ENCODE results near the gene LPP. TPM values are rescaled to one million over a fixed set of nuclear protein-coding genes. Genes with fewer than 3 reads are reported as not detected.

LPP gene
- total and polyA plus RNA-seq, 4 donors: 11.1 to 219 (median 66.5) TPM

- H3K27ac ChIP-seq (ENCODE audit: low read depth in 1 of 2, low read length in 1 of 2): no peak overlapping the region
- no peak for TF ChIP-seq CTCF (IDR thresholded peaks at IDR 0.05; ENCODE audit: control extremely low read depth, extremely low read depth)
- no peaks in the 10 kb centered on the region for H3K27me3 ChIP-seq (ENCODE audit: control insufficient read depth in 3 of 3, insufficient read depth in 3 of 3, low read length in 2 of 3)
- H3K4me3 ChIP-seq: no peak overlapping the region
- no peak for DNase-seq
- H3K36me3 ChIP-seq (ENCODE audit: control insufficient read depth in 4 of 4, insufficient read depth in 4 of 4, low read length in 4 of 4): no peaks in the 10 kb centered on the region
- H3K9ac ChIP-seq (ENCODE audit: insufficient read depth in 1 of 2, low read length in 2 of 2): no peak overlapping the region
- peaks cover 0 to 6% (median 0%) of the 10 kb centered on the region in 5 donors for H3K4me1 ChIP-seq (ENCODE audit: control insufficient read depth in 5 of 5, insufficient read depth in 5 of 5, low read length in 5 of 5)
- no peak for ATAC-seq (ENCODE audit: insufficient read depth, low FRiP score)
- H3K9me3 ChIP-seq (ENCODE audit: control insufficient read depth in 4 of 4, insufficient read depth in 3 of 4, low read length in 3 of 4): no peaks in the 10 kb centered on the region
Observed at GRCh38 chr3:188380722-188381121, 226.8 kb downstream of the LPP start.

GRCh38 chr3:188383748-188384147 lies 229.8 kb downstream of the LPP start:
- no peaks in the 10 kb centered on the region for H3K27me3 ChIP-seq (ENCODE audit: control insufficient read depth in 3 of 3, insufficient read depth in 3 of 3, low read length in 2 of 3)
- WGBS, 2 donors: 70 to 84% methylated on average over 3 of the region's 3 CpGs
- no peaks in the 10 kb centered on the region for H3K36me3 ChIP-seq (ENCODE audit: control insufficient read depth in 4 of 4, insufficient read depth in 4 of 4, low read length in 4 of 4)
- DNase-seq (peak in 1 of 3 donors; percentile 69), ATAC-seq (ENCODE audit: insufficient read depth, low FRiP score) (no peak)
- H3K4me1 ChIP-seq (ENCODE audit: control insufficient read depth in 5 of 5, insufficient read depth in 5 of 5, low read length in 5 of 5): peaks cover 0 to 9% (median 2%) of the 10 kb centered on the region in 5 donors
- H3K4me3 ChIP-seq: no peak overlapping the region
- no peak overlapping the region for H3K27ac ChIP-seq (ENCODE audit: low read depth in 1 of 2, low read length in 1 of 2)
- H3K9ac ChIP-seq (ENCODE audit: insufficient read depth in 1 of 2, low read length in 2 of 2): no peak overlapping the region
- TF ChIP-seq CTCF (IDR thresholded peaks at IDR 0.05; ENCODE audit: control extremely low read depth, extremely low read depth): no peak
- no peaks in the 10 kb centered on the region for H3K9me3 ChIP-seq (ENCODE audit: control insufficient read depth in 4 of 4, insufficient read depth in 3 of 4, low read length in 3 of 4)

- H3K9ac ChIP-seq (ENCODE audit: insufficient read depth in 1 of 2, low read length in 2 of 2): no peak overlapping the region
Observed at GRCh38 chr3:188385295-188385694, 231.3 kb downstream of the LPP start.

More at GRCh38 chr3:188385295-188385694, 231.3 kb downstream of the LPP start:
- DNase-seq (no peak), ATAC-seq (ENCODE audit: insufficient read depth, low FRiP score) (no peak)
- Histone ChIP-seq H3K4me1 (ENCODE audit: control insufficient read depth in 5 of 5, insufficient read depth in 5 of 5, low read length in 5 of 5) (peaks cover 0 to 9% (median 4%) of the 10 kb centered on the region in 5 donors), H3K27me3 (ENCODE audit: control insufficient read depth in 3 of 3, insufficient read depth in 3 of 3, low read length in 2 of 3) (no peaks in the 10 kb centered on the region), H3K4me3 (no peak overlapping the region), H3K27ac (ENCODE audit: low read depth in 1 of 2, low read length in 1 of 2) (no peak overlapping the region), H3K9me3 (ENCODE audit: control insufficient read depth in 4 of 4, insufficient read depth in 3 of 4, low read length in 3 of 4) (no peaks in the 10 kb centered on the region), H3K36me3 (ENCODE audit: control insufficient read depth in 4 of 4, insufficient read depth in 4 of 4, low read length in 4 of 4) (no peaks in the 10 kb centered on the region)
- 56 to 69% methylated on average over 4 of the region's 4 CpGs for WGBS, 2 donors
- no peak for TF ChIP-seq CTCF (IDR thresholded peaks at IDR 0.05; ENCODE audit: control extremely low read depth, extremely low read depth)
